Thyroid gland (tissue), 4 donors: ENCODE measurements around the gene GFI1.

Source experiments
- POLR2A ChIP-seq, 2 donors: fragments of 450-650 bp; IDR thresholded peaks; one replicate each; pipeline ENCODE4 v1.6.1; 2017; ENCODE audit warnings: antibody characterized with exemption in 2 of 2, mild to moderate bottlenecking in 2 of 2, moderate library complexity in 1 of 2
- TF ChIP-seq, protein P1 (sequence below), 6 experiments: fragments of 200-600 bp in 3 of 6; fragments of 450-650 bp in 3 of 6; sonication (generic) in 3 of 6; IDR thresholded peaks; one replicate each; pipeline ENCODE4 v1.5.1; 2016 to 2019; ENCODE audit warnings: antibody characterized with exemption in 6 of 6, mild to moderate bottlenecking in 2 of 6, inconsistent platforms in 1 of 6, moderate library complexity in 1 of 6

DNA sequence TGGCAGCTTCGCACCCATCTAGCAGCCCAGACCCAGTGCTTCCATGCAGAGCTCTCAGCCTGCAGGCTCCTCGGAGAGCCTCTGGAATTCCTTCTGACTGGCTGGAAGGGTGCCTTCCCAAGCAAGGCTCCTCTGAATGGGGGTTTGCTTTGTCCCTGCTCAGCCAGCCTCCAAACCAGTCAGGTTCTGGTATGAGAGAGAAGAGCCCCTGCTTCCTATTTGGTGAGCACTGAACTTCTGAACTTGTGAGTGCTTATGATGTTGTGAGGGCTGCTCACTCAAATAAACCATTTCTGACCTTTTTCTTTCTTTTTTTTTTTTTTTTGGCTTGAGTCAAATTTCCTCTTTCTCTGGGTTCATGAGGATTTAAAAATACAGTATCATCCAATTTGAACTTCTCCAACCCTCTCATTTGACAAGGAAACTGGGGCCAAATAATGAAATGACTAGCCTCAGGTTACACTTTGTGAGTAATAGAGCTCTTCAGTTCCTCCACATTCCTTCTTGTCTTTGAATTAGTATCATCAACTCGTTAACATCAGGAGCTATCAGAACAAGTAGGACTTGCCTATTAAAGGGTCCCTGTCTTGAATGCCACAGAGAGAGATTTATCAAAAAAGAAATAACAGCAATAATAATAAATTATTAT is 39.6 kb downstream of the GFI1 start:
- TF ChIP-seq, protein P1, sequence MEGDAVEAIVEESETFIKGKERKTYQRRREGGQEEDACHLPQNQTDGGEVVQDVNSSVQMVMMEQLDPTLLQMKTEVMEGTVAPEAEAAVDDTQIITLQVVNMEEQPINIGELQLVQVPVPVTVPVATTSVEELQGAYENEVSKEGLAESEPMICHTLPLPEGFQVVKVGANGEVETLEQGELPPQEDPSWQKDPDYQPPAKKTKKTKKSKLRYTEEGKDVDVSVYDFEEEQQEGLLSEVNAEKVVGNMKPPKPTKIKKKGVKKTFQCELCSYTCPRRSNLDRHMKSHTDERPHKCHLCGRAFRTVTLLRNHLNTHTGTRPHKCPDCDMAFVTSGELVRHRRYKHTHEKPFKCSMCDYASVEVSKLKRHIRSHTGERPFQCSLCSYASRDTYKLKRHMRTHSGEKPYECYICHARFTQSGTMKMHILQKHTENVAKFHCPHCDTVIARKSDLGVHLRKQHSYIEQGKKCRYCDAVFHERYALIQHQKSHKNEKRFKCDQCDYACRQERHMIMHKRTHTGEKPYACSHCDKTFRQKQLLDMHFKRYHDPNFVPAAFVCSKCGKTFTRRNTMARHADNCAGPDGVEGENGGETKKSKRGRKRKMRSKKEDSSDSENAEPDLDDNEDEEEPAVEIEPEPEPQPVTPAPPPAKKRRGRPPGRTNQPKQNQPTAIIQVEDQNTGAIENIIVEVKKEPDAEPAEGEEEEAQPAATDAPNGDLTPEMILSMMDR (IDR thresholded peaks at IDR 0.05): no peak
- no peak for TF ChIP-seq POLR2A (IDR thresholded peaks at IDR 0.05)
